Epidermal melanocyte (primary cell): Measurements from ENCODE around the gene JKAMP.

Experiments
- DNase-seq: peaks from one replicate; pipeline ENCODE4 v3.0.0; 2011; ENCODE audit warnings: low spot score; ENCODE audit not compliant: insufficient read length

Gene JKAMP

DNA sequence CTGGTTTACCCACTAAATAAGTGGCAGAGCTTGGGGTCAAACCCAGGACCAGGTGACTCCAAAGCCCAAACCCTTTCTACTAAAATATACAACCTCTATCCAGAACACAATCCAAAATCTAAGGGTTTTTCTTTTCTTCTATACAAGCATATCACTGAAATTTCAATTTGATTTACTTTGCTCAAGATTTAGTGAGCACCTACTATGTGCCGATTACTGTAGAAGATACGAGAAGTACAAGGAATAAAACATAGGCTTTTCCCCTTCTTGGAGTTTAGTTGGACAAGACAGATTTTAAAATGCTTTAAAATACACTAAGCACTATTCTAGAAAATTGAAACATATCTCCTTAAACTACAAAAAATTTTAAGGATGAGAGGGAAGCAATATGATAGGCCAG lies 2.9 kb upstream of the JKAMP start:
- DNase-seq = no peak

GRCh38 chr14:59481871-59482540 lies 2.3 kb upstream of the JKAMP start:
- no peak for DNase-seq

DNA sequence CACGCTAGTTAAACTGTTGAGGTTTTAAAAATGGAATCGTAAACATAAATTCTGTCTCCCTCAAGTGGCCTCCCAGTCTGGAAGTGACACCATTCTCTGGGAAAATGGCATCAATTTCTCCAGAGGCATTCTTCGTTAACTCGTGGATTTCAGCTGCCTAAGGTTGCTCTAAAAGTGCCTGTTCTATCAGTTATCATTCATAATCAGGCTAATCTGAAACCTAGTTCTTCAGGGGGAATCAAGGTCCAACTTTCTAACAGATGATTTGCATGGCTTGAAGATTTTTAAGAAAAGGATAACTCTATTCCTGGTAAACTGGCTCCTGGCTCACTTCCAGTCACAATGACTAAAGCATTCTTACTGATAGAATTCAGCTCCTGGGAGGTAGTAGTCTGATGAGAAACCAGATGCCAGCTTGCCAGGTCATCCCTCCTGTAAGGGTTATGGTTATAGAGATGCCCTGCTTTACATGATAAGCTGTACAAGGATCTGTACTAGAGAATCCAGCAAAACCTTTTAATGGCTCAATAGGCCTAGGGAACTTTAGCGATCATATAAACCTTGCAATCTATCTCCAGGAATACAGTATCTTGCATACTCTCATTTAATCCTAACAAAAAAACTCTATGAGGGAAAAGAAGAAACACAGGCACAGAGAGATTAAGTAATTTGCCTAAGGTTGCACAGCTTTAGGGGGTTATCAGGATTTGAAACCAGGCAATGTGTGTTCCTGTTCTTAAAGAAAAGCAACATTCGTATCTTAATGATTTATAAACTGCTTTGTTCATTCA lies 1.6 kb upstream of the JKAMP start:
- DNase-seq = no peak

GRCh38 chr14:59483363-59483762 lies 954 bp upstream of the JKAMP start:
- no peak for DNase-seq

DNA sequence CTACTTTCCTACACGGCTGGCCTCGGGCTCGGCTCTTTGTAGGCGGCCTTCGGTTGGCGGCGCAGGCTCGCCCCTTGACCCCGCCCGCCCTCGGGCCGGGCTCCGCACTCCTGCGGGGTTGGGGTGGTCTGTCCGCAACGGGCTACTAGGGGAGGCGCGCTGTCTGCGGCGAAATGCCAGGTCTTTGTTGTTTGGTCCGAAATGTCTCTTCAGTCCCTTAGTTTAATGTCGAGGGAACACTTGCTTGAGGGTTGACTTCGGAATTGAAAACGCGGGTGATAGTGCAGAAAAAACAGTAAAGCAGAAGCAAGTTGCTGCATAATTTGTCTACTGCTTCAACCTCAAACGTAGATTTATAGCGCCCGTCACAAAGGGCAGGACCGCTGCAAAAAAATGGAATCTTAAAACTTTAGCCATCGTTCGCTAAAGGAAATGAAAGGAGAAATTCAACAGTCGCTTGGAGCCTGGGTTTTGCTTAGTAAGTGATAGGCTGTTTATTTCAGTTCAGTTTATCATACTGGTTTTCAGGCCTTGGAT lies 390 bp downstream of the JKAMP start:
- no peak for DNase-seq

GRCh38 chr14:59490756-59491155 lies 6.4 kb downstream of the JKAMP start:
- no peak for DNase-seq

DNA sequence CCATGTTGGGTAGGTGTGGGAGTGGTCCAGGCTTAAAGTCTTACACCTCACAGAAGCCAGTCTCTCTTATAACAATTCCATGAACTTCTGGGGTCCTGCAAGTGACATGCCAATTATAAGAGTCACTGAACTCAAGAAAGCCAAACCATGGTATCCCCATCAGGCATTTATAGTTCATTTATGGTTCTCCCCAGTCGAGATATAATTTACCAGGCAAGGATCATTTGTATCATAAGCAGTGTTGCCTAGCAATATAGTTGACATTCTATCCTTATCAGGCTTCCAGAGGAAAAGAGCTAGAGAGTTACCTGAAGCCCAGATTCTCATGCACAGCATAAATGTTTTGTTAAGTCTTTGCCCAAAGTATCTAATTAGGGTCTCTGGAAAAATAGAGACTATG lies 8.1 kb downstream of the JKAMP start:
- no peak for DNase-seq

DNA sequence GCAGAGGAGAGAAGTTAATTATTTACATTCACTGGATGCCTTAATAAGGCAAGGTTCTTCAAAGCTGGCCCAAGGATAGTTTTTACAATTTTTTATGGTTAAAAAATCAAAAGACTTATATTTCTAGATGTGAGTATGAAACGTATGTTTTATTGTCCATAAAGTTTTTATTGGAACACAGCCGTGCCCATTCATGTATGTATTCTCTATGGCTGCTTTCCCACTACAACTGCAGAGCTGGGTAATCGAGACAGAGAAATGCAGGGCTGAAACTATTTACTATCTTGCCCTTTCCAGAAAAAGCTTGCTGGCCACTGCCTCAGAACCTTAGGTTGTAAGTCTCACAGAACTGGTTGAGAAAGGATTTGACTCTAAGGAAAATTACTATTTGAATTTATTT lies 16.4 kb downstream of the JKAMP start:
- DNase-seq = no peak

DNA sequence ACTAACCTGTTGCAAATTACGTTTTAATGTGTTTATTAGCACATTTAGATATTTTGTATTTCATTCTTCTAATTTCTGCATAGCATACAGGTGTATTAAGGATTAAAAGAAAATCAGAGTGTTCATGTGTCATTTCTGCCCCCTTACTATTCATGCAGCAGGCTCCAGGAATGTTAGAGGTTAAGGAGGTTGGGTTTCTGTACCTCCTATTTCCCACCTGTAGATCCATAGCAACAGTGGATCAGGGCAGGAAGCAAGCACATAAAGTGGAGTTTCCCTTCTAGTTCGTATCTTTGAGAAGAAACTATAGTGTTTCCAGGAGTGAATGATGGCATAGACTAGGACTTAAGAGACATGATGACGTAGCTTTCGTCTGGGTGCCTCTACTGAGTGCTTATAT lies 18.9 kb downstream of the JKAMP start:
- no peak for DNase-seq

DNA sequence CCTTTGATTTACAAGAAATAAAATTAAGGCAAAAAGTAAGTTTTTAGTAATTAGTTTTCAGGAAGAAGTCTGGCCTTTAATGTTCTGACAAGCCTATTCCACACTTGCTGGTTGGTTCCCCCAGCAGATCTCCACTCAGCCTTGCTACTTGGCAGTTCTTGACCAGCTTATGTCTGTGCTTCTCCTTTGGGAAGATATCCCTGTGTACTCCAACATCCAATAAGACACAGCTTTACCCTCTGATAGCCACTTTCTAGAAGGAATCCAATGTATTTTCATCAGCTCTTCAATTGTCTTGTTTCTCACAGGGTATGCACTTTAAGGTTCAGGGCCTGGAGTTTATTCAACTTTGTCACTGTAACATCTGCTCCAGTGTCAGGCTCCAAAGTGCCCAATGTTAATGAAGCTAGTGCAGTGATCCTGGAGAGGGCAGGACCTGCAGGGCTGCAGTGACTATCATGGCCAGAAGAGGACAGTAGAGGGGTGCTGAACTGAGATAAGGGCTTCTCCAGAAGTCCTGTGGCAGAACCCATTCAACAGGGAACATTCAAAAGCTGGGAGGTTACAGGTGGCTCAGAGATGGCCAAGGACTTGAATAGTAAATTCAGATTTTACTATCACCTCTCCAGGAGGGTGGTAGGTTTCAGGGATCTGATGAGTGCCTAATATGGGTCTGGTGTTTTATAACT lies 22.9 kb downstream of the JKAMP start:
- DNase-seq = no peak

DNA sequence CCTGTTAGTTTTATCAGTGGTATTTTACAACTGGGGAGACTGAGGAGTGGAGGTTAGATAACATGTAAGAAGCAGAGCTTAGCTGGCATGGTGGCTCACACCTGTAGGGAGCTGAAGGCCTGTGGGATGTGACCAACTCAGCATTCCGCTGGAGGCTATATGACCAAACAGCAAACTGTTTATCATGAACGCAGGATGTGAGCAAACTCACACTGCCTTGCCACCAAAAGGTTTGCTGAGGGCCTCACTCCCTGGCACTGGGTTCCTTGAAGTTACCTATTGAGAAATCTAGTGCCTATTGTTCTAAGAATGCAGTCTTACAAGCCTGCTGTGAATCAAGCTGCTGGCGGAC lies 23.4 kb downstream of the JKAMP start:
- DNase-seq = no peak

GRCh38 chr14:59509101-59509500 lies 24.8 kb downstream of the JKAMP start:
- DNase-seq = peak; percentile 25

GRCh38 chr14:59510001-59510400 lies 25.7 kb downstream of the JKAMP start:
- no peak for DNase-seq

GRCh38 chr14:59510966-59511365 lies 26.6 kb downstream of the JKAMP start:
- DNase-seq = no peak

DNA sequence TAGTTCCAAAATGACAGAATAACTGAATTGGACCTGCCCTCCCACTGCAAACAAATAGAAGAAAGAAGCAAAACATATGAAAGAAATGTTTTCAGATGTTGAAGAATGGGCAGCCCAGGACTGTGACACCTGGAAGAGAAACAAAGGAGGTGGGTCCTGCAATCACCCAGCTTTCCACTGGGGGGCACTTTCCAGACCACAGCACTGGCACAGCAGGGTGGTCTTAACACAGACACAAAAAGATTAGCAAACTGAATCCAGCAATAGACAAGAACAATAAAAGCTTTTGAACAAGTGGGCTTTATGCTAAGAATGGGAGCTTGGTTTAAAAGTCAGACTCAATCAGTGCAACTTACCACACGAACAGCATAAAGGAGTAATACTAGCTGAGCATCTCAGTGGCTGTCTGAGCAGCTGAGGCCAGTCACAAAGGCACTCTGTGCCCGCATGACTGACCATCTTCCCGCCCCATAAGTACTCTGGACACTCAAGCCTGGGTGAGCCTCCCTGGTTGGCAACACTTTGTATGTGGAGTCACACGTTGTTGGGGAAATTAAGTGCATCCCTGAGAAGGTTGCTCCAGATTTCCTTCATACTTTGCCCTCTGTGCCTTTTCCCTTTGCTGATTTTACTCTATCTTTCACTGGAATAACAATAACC lies 27.7 kb downstream of the JKAMP start:
- DNase-seq = no peak

DNA sequence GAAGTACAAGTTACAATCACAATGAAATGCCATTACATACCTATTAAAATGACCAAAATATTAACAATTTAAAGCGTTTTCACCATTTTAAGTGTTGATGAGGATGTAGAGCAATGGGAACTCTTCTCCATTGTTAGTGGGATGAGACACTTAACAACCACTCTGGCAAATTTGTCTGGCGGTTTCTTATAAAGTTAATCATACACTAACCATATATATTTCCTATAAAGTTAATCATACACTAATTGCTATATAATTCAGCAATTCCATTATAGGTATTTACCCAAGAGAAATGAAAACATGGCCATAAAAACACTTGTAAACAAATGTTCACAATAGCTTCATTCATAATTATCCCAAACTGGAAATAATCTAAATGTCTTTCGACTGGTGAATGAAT lies 35.9 kb downstream of the JKAMP start:
- DNase-seq = no peak

DNA sequence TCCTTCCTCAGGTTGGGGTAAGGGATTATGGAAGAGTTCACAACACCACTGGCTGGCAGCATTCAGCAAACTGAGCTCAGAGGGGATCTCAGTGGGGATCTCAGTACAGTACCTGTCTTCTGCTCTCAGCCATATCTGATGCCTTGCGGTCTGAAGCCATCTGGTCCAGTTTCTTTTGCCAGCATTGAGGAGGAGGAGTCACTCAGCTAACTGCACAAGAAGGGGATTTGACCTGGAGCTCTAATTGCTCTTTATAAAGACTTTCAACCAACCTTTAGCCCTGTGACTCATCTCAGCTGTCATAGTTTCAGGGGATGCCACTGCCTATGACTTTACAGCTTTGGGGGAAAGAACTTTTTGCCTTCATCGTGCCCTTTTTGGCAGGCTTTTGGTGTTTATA lies 44.9 kb downstream of the JKAMP start:
- DNase-seq = no peak

GRCh38 chr14:59530349-59530748 lies 46.0 kb downstream of the JKAMP start:
- DNase-seq = no peak

- DNase-seq = no peak
Observed at GRCh38 chr14:59532419-59532818, 48.1 kb downstream of the JKAMP start.

- DNase-seq = no peak
Observed at GRCh38 chr14:59534361-59534987, 50.2 kb downstream of the JKAMP start.

- no peak for DNase-seq
Observed at GRCh38 chr14:59537476-59537875, 53.2 kb downstream of the JKAMP start.
